GM19351 (cell line): ENCODE results near the gene CRYM.
A peak's percentile ranks its signal among the peaks of the same experiment; 100 is the strongest.
"Not testable (repeated sequence)": the region's sequence is repeated elsewhere in the genome, so short reads cannot be mapped to it uniquely, and the experiment has no call there.

Experiments used
- ATAC-seq: cut with Tn5 transposase; IDR thresholded peaks from one replicate; pipeline ENCODE4 v1.9.1; 2021; ENCODE audit warnings: mild to moderate bottlenecking, moderate library complexity; ENCODE audit not compliant: unreplicated experiment

CRYM gene

GRCh38 chr16:21277927-21278706 is at the start of gene CRYM:
CRYM (minus strand) TSS chr16:21278290; CDS start chr16:21278251, 39 bp downstream.
- ATAC-seq = no peak

DNA sequence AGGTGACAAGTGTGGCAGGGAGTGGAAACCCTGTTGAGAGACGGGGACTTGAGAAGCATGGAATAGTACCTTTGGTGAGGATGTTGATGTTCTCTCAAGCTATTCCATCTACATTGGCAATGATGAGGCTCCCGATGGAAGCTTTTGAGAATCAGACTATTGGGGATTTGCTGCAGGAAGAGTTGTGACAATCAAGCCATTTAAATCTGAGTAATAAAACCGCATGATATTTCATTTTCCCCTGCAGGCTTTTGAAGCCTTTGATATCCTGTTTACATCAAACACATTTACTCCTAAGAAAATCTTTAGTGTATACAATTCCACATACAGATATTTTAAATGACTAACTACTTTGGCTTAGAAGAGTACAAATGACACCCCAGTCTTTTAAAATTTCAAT is 49.0 kb upstream of the CRYM start:
- no peak for ATAC-seq

- no peak for ATAC-seq
Measured at GRCh38 chr16:21326459-21326858, 48.4 kb upstream of the CRYM start.

DNA sequence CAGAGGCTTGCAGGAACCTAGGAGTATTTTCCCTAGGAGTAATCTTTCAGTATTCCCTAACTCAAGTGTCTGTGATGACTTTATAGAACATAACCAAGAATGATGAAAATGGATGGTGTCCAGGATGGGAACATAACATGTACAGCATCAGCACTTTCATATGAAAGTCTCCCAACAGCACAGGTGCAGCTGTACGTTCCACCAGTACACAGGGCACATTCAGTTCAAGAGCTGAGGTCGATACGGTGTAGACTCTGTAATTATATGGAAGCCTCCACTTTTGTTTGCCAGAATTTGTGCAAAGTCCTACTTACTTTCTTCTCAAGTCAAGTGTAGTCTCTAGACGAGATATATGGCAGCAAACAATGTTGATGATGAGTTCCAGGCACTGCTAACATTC is 46.2 kb upstream of the CRYM start:
- ATAC-seq = no peak

DNA sequence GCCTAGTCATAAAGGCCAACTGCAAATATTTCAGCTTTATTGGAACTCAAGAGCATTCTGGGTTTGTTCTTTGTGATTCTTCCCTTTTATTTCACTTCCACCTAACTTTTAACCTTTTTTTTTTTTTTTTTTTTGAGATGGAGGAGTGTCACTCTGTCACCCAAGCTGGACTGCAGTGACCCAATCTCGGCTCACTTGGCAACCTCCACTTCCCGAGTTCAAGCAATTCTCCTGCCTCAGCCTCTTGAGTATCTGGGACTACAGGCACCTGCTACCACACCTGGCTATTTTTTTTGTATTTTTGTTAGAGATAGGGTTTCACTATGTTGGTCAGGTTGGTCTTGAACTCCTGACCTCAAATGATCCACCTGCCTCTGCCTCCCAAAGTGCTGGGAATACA is 44.2 kb upstream of the CRYM start:
- not testable (repeated sequence) for ATAC-seq

DNA sequence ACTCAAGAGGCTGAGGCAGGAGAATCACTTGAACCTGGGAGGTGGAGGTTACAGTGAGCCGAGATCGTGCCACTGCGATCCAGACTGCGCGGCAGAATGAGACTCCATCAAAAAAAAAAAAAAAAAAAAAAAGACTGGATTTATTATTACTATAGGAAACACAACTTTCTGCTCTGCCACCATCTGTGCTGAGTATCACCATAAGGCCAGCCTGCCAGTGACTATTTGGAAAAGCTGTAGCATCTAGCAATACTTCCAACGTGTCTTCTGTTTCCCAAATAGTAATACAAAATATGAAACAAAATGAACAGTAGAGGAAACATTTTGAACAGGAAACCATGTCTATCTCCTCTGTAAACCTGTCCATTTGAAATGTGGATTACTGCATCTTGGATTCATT is 43.6 kb upstream of the CRYM start:
- no peak for ATAC-seq

DNA sequence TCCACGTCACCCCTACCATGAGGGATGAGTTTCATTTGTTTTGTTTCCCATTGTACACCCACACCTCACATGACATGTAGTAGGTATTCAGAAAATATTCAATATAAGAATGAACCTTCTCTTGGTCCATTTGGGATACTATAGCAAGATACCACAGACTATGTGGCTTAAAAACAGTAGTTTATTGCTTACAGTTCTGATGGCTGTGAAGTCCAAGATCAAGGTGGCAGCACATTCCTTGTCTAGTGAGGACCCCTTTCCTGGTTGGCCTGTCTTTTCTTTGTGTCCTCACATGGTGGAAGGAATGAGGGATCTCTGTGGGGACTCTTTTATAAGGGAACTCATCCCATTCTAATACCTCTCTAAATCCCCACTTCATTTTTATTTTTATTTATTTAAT is 36.2 kb upstream of the CRYM start:
- ATAC-seq = no peak

GRCh38 chr16:21312863-21313372 is 34.8 kb upstream of the CRYM start:
- not testable (repeated sequence) for ATAC-seq

GRCh38 chr16:21312046-21312445 is 34.0 kb upstream of the CRYM start:
- ATAC-seq = not testable (repeated sequence)

DNA sequence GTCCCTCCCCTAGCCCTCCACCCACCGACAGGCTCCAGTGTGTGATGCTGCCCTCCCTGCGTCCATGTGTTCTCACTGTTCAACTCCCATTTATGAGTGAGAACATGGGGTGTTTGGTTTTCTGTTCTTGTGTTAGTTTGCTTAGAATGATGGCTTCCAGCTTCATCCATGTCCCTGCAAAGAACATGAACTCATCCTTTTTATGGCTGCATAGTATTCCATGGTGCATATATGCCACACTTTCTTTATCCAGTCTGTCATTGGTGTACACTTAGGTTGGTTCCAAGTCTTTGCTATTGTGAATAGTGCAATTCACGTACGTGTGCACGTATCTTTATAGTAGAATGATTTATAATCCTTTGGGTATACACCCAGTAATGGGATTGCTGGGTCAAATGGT is 28.6 kb upstream of the CRYM start:
- ATAC-seq = not testable (repeated sequence)

- ATAC-seq = no peak
Measured at GRCh38 chr16:21302898-21303528, 24.9 kb upstream of the CRYM start.

GRCh38 chr16:21302454-21302853 is 24.4 kb upstream of the CRYM start:
- no peak for ATAC-seq

DNA sequence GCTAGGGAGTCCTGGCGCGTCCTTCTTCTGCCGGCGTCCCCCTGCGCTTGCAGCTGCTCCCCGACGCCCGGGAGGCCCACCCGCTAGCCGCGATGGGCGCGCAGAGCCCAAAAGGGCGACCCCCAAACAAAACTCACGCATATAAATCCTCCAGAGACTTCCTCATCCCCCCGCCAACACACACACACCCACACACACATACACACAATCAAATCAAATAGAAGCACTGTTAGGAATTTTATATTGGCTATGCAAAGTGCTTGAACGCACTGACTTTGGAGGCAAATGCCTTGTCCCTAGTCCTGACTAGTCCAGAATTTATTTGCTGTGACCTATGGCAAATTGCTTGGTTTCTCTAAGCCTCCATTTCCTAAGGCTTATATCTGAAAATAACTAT is 23.8 kb upstream of the CRYM start:
- ATAC-seq = no peak

GRCh38 chr16:21301168-21301894 is 23.2 kb upstream of the CRYM start:
- ATAC-seq = peak; percentile 51

- ATAC-seq = peak; percentile 70
Measured at GRCh38 chr16:21300309-21301167, 22.4 kb upstream of the CRYM start.

DNA sequence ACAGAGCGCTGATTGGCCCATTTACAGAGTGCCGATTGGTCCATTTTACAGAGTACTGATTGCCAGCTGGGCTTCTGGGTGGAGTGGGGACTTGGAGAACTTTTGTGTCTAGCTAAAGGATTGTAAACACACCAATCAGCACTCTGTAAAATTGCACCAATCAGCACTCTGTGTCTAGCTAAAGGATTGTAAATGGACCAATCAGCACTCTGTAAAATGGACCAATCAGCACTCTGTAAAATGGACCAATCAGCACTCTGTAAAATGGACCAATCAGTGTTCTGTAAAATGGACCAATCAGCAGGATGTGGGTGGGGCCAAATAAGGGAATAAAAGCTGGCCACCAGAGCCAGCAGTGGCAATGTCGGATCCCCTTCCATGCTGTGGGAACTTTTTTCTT is 11.7 kb upstream of the CRYM start:
- not testable (repeated sequence) for ATAC-seq

- ATAC-seq = no peak
Measured at GRCh38 chr16:21285314-21285713, 7.2 kb upstream of the CRYM start.

DNA sequence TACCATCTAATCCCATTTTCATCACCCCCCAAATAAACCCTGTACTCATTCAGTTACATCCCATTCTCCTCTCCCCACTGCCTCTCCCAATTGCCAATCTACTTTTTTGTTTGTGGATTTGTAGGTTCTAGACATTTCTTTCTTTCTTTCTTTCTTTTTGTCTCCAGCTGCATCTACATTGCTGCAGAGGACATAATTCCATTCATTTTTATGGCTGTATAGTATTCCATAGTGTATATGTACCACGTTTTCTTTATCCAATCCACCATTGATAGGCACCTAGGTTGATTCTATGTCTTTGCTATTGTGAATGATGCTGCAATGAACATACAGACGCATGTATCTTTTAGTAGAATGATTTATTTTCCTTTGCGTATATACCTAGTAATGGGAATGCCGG is 6.3 kb upstream of the CRYM start:
- no peak for ATAC-seq

GRCh38 chr16:21283521-21284289 is 5.6 kb upstream of the CRYM start:
- no peak for ATAC-seq
